ENCODE data around the gene XXYLT1. TPM values are rescaled to one million over a fixed set of nuclear protein-coding genes. Genes with fewer than 3 reads are reported as not detected.

XXYLT1 gene
- total and polyA plus RNA-seq, 10 of the 15 experiments (the other 5 are each of a cell fraction or from before 2014, with no cell fraction given) = 1.2 to 14.2 (median 9.3) TPM

DNA sequence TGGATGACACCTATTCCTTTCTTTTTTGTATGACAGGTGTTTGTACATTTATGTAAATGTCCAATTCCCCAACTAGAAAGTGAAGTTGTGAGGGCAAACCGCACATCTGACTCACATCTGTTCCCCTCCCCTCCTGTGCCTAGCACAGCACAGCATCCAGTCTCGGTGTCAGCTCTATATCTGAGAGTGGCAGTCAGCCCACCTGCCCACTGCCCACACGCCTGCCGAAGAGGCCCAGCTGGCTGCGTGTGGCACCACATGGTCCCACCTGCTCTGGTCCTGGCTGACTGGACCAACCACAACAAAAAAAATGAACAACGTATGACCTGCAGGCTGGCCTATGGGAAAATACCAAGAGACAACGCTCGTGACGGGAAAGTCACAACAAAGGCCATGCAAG, 62.8 kb downstream of the XXYLT1 start:
- POLR2A ChIA-PET = interaction anchor here (1.0 to 3.2 kb wide), 8 partner anchors 13 to 78 kb away, joined by 3 to 28 read pairs (median 8); no protein-coding TSS in a partner anchor
- peak overlapping the region; percentile 24; the same call in 1 of the 2 replicates for H2AFZ ChIP-seq (ENCODE audit: control insufficient read depth, low read depth, low read length)
- no TSS peak for BruUV-seq (replicated peaks)
- RAD21 ChIA-PET (ENCODE audit: unreplicated experiment) = interaction anchor here (0.8 to 4.0 kb wide), 14 partner anchors 20 to 526 kb away, joined by 3 to 42 read pairs (median 5); partner anchors contain the start of gene XXYLT1
- no peaks in the 10 kb centered on the region; the same call in none of the 2 replicates for H3K79me2 ChIP-seq (ENCODE audit: control insufficient read depth, insufficient read depth, low read length)
- DNase-seq (ENCODE audit: low read depth, low spot score) = peak; percentile 89
- no peak overlapping the region for H3K9ac ChIP-seq (ENCODE audit: control insufficient read depth, insufficient read depth, low read length)
- peak; percentile 91 for ATAC-seq
- SMC1A ChIA-PET (ENCODE audit: uncharacterized antibody, unreplicated experiment) = interaction anchor here (0.6 to 6.5 kb wide), 14 partner anchors 13 to 83 kb away, joined by 3 to 62 read pairs (median 5); partner anchors contain the start of gene XXYLT1
- in situ Hi-C loops (cut with MboI) (no loop called here), intact Hi-C loops (cut with micrococcal nuclease; ENCODE audit: unreplicated experiment) (loop anchor here (1.0 kb wide), 1 partner anchor 79 kb away; no protein-coding TSS in a partner anchor)
- H4K20me1 ChIP-seq (ENCODE audit: control insufficient read depth, insufficient read depth) = no peaks in the 10 kb centered on the region
- FAIRE-seq = peak; percentile 93
- WGBS (ENCODE audit: insufficient coverage, insufficient replicate concordance, low lambda C conversion rate, missing lambda C conversion rate) = 2% methylated on average over 9 of the region's 9 CpGs
- peaks cover 1% of the 10 kb centered on the region; the same call in 1 of the 3 replicates for H3K9me3 ChIP-seq (replicated peaks; ENCODE audit: control insufficient read depth, insufficient read depth, low read length)
- H3K4me2 ChIP-seq (ENCODE audit: control insufficient read depth, insufficient read depth) = peak overlapping the region; percentile 28
- CTCF ChIA-PET = interaction anchor here (0.5 to 2.3 kb wide), 10 partner anchors 20 to 537 kb away, joined by 3 to 7 read pairs (median 4); partner anchors contain the start of gene LSG1
- peak overlapping the region; percentile 7; the same call in 1 of the 2 replicates for H3K4me3 ChIP-seq
- H3K27ac ChIP-seq (ENCODE audit: control insufficient read depth, insufficient read depth) = peak overlapping the region; percentile 22
- H3K4me1 ChIP-seq (ENCODE audit: control insufficient read depth, insufficient read depth, low read length) = peaks cover 43% of the 10 kb centered on the region
- H3K36me3 ChIP-seq (ENCODE audit: control insufficient read depth in 2 of 2, insufficient read depth in 2 of 2, low read length in 1 of 2) = peaks cover 1 to 4% of the 10 kb centered on the region in 2 experiments; a peak in 1 of 4 replicates
- no peaks in the 10 kb centered on the region for H3K27me3 ChIP-seq (replicated peaks in 1 of 2; ENCODE audit: control insufficient read depth in 2 of 2, insufficient read depth in 2 of 2, low read length in 1 of 2)
- TF ChIP-seq ZBED1 (IDR thresholded peaks at IDR 0.05; ENCODE audit: borderline replicate concordance) (no peak; the same call in 1 of the 2 replicates), STAT3 (IDR thresholded peaks at IDR 0.05; ENCODE audit: low read depth, low read length) (no peak), KLF5 (IDR thresholded peaks at IDR 0.05; ENCODE audit: partially characterized antibody) (no peak), RB1 (IDR thresholded peaks at IDR 0.05; ENCODE audit: borderline replicate concordance) (no peak), IRF4 (IDR thresholded peaks at IDR 0.05; ENCODE audit: low read depth, low read length) (no peak), NR2C2 (IDR thresholded peaks at IDR 0.05; ENCODE audit: borderline replicate concordance, control insufficient read depth, insufficient read length, low read depth) (no peak), ZNF217 (IDR thresholded peaks at IDR 0.05) (peak; percentile 61; the same call in 1 of the 2 replicates), YBX1 (IDR thresholded peaks at IDR 0.05) (no peak), PAX5 (IDR thresholded peaks at IDR 0.05; ENCODE audit: borderline replicate concordance, low read depth, low read length) (peak; percentile 58; the same call in 1 of the 2 replicates)
- TF ChIP-seq, protein P1, sequence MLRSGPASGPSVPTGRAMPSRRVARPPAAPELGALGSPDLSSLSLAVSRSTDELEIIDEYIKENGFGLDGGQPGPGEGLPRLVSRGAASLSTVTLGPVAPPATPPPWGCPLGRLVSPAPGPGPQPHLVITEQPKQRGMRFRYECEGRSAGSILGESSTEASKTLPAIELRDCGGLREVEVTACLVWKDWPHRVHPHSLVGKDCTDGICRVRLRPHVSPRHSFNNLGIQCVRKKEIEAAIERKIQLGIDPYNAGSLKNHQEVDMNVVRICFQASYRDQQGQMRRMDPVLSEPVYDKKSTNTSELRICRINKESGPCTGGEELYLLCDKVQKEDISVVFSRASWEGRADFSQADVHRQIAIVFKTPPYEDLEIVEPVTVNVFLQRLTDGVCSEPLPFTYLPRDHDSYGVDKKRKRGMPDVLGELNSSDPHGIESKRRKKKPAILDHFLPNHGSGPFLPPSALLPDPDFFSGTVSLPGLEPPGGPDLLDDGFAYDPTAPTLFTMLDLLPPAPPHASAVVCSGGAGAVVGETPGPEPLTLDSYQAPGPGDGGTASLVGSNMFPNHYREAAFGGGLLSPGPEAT (IDR thresholded peaks at IDR 0.05; ENCODE audit: low read depth) = peak; percentile 86
- TF ChIP-seq, protein P2, sequence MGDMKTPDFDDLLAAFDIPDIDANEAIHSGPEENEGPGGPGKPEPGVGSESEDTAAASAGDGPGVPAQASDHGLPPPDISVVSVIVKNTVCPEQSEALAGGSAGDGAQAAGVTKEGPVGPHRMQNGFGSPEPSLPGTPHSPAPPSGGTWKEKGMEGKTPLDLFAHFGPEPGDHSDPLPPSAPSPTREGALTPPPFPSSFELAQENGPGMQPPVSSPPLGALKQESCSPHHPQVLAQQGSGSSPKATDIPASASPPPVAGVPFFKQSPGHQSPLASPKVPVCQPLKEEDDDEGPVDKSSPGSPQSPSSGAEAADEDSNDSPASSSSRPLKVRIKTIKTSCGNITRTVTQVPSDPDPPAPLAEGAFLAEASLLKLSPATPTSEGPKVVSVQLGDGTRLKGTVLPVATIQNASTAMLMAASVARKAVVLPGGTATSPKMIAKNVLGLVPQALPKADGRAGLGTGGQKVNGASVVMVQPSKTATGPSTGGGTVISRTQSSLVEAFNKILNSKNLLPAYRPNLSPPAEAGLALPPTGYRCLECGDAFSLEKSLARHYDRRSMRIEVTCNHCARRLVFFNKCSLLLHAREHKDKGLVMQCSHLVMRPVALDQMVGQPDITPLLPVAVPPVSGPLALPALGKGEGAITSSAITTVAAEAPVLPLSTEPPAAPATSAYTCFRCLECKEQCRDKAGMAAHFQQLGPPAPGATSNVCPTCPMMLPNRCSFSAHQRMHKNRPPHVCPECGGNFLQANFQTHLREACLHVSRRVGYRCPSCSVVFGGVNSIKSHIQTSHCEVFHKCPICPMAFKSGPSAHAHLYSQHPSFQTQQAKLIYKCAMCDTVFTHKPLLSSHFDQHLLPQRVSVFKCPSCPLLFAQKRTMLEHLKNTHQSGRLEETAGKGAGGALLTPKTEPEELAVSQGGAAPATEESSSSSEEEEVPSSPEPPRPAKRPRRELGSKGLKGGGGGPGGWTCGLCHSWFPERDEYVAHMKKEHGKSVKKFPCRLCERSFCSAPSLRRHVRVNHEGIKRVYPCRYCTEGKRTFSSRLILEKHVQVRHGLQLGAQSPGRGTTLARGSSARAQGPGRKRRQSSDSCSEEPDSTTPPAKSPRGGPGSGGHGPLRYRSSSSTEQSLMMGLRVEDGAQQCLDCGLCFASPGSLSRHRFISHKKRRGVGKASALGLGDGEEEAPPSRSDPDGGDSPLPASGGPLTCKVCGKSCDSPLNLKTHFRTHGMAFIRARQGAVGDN (IDR thresholded peaks at IDR 0.05) = peak; percentile 94
- TF ChIP-seq, protein P3, sequence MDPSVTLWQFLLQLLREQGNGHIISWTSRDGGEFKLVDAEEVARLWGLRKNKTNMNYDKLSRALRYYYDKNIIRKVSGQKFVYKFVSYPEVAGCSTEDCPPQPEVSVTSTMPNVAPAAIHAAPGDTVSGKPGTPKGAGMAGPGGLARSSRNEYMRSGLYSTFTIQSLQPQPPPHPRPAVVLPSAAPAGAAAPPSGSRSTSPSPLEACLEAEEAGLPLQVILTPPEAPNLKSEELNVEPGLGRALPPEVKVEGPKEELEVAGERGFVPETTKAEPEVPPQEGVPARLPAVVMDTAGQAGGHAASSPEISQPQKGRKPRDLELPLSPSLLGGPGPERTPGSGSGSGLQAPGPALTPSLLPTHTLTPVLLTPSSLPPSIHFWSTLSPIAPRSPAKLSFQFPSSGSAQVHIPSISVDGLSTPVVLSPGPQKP (IDR thresholded peaks at IDR 0.05; ENCODE audit: low read depth, low read length) = no peak
- TF ChIP-seq, protein P4, sequence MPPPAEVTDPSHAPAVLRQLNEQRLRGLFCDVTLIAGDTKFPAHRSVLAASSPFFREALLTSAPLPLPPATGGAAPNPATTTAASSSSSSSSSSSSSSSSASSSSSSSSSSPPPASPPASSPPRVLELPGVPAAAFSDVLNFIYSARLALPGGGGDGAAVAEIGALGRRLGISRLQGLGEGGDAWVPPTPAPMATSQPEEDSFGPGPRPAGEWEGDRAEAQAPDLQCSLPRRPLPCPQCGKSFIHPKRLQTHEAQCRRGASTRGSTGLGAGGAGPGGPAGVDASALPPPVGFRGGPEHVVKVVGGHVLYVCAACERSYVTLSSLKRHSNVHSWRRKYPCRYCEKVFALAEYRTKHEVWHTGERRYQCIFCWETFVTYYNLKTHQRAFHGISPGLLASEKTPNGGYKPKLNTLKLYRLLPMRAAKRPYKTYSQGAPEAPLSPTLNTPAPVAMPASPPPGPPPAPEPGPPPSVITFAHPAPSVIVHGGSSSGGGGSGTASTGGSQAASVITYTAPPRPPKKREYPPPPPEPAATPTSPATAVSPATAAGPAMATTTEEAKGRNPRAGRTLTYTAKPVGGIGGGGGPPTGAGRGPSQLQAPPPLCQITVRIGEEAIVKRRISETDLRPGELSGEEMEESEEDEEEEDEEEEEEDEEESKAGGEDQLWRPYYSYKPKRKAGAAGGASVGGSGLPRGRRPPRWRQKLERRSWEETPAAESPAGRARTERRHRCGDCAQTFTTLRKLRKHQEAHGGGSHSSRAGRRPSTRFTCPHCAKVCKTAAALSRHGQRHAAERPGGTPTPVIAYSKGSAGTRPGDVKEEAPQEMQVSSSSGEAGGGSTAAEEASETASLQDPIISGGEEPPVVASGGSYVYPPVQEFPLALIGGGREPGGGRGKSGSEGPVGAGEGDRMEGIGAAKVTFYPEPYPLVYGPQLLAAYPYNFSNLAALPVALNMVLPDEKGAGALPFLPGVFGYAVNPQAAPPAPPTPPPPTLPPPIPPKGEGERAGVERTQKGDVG (CRISPR knock-in tag; IDR thresholded peaks at IDR 0.05) = 0 out of 2 replicates have a peak, but pooled peaks have one; percentile 26
